Measurements from ENCODE around the gene CPNE4.

CPNE4 gene

GRCh38 chr3:131856171-131856570 is 178.6 kb downstream of the CPNE4 start:
- no peak for DNase-seq

GRCh38 chr3:131850223-131850622 is 184.6 kb downstream of the CPNE4 start:
- no peak for DNase-seq

DNA sequence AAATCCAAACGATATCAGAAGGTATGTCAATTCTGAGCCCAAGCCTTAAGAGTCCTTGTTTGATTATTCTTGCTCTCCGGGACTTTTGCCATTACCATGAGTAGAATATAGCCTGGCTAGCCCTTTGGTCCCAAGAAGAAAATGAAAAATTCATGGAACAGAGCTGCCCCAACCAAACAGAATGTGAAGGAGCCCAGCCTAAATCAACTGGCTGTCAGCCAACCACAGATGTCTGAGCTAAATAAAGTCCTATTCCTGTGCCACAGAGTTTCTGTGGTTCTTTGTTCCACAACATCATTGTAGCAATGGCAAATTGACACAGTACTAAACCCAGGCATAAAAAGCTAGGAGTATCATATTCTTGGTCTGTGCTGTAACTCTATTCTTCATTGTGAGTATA is 185.2 kb downstream of the CPNE4 start:
- DNase-seq = no peak

GRCh38 chr3:131847966-131848510 is 186.8 kb downstream of the CPNE4 start:
- no peak for DNase-seq

DNA sequence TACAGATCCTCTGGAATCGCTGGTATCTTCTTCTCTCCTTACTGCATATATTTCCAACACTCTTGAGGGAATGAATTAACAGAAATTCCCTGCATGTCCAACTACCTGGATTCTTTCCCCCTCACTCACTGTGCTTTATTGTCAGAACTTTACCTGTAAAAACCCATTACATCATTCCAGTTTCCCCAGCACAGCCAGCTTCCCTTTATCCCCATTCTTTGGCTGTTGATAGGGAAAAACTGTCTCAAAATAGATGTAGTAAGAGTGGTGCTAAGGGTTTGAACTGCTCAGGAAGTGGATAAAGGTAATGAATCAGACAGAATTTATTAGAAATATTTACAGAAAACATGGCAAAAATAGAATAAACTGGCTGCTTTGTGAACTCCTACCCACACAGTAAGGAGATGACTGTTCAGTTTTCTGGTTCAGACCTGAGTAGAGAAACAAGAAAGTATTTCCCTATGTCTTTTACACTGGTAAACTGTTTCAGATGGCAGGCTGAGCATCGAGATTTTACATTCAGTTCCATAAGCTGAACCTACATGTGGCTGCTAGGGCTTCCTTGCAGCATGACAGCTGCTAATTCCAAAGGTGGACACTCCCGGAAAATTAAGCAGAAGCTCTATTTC is 188.4 kb downstream of the CPNE4 start:
- no peak for DNase-seq

- DNase-seq = no peak
Measured at GRCh38 chr3:131843174-131843573, 191.6 kb downstream of the CPNE4 start.

DNA sequence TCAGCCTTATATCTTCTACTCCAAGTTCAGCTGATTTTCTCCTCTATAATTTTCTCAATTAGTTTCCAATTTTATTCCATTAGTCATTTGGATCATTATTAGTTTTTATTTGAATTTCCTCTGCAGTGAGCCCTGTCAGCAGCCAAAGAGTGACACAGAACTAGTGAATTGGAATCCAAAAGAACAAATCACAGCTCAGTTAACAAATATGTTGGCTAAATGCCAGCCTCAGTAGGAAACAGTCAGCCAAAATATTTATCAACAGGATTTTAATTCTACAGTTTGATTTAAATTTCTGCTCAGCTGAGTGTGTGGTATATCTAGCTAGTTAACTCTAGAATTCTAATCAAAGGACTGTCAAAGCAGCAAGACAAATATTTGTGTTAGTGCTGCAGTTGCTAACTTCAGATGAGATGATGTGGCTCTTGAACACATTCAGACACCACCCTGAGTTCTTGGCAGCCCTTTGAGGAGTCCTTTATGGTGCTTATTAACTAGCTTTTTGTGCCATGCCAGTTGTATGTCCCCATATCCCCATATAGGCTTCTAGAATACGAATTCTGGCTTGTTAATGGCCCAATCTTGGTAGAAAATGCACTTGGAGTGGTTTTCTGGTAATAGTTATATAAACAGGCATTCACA is 194.5 kb downstream of the CPNE4 start:
- no peak for DNase-seq

DNA sequence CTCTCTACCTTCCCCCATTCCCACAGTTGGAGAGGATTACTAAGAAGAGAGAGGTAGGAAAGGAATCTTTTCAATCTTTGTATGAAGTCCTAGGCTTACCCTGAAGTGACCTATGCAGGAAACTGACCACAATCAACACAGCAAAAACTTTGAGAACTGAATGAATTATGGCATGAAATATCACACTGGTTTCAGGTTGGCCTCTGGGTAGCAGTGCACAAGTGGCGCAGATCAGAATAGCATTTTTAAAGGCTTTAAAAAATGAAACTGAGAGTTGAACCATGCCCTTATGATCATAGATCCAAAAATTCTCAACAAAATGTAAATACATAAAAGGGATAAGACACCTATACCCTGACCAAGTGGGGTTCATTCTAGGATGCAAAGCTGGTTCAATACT is 198.9 kb downstream of the CPNE4 start:
- no peak for DNase-seq

DNA sequence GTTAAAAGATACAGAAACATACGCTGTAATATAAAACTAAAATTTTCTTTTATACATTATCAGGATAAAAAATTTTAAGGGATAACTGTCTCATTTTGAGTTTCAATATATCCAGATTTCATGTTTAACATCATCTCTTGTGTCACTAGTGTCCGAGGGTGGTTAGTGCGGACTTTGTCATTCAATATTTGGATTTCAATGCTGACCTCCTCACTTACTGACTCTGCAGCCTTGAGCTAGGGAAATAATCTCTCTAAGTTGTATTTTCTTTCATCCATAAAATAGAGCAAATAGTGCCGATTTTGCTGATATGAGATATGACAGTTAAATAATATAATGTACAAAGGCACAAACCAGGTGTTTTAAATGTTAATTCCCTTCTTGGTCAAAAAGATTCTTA is 203.2 kb downstream of the CPNE4 start:
- DNase-seq = no peak

- no peak for DNase-seq
Measured at GRCh38 chr3:131821191-131821762, 213.5 kb downstream of the CPNE4 start.

- DNase-seq = no peak
Measured at GRCh38 chr3:131819381-131820055, 215.3 kb downstream of the CPNE4 start.

DNA sequence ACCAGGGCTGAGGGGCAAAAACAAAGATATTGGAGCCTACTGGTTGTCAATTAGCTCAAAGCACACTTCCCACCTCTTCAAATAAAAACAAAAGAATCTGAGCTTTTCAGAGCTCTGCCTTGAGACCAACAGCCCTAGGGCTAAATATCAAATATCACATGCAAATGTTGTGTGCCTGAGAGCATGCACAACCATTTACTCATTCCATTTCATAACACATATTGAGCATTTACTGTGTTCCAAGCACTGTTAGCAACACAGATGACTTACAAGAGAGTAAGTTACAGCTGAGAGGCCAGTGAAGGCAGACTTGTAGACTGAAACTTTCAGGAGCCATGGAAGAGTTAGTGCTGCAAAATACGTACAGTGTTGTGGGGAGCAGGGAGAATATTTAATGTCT is 222.4 kb downstream of the CPNE4 start:
- DNase-seq = no peak

DNA sequence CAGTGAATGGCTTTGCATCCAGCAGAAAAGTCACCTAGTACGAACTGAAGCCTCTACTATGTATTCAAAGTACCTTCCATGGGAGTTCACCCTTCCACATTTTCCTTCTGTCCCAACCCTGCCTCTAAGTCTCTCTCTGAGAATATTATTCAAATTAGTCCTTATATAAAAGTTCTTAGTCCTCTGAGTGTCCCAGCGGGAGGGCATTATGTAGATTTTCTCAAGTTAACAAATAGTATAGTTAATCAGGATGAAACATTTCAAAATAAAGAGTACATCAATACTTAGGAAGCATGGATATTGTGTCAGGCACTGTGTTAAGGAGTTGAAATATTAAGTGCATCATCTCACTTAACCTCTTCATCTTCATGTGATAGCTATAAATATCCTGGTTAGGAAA is 223.3 kb downstream of the CPNE4 start:
- DNase-seq = no peak

DNA sequence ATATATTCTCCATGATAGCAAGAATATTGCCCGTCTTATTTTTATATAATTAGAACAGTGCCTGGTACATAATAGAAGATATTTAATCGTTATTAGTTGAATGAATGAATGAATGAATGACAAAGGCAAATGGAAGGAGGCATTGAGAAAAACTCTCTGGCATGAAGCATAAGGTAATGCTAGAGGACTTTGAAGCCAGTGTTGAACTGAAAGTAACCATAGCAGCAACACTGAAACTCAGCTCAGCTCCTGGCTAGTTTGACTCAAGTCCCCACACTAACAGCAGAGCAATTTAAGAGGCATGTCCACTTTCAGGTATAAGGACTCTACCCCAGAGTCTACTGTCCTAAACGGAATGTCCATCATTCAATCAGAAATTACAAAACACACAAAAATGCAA is 227.0 kb downstream of the CPNE4 start:
- DNase-seq = no peak

- DNase-seq = no peak
Measured at GRCh38 chr3:131806736-131807135, 228.1 kb downstream of the CPNE4 start.

GRCh38 chr3:131804565-131805133 is 230.2 kb downstream of the CPNE4 start:
- no peak for DNase-seq

GRCh38 chr3:131803113-131803512 is 231.7 kb downstream of the CPNE4 start:
- no peak for DNase-seq

DNA sequence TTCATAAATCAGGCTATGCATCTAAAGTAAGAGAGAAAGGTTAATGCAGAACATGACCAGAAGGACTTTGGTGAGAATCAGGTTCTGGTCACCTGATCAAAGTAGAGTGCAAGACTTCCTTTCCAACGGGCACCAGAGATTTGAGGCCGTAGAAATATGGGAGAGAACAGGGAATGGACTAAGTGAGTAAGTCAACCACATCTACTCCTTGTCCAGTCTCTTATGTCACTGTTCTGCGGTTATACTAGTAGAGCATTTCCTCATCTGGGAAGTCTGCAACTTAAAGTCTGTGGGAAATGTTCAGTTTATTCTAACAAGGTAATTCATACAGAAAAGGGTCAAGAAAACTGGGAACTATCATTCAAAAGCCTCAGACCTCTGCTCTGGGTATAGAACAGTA is 232.8 kb downstream of the CPNE4 start:
- no peak for DNase-seq

DNA sequence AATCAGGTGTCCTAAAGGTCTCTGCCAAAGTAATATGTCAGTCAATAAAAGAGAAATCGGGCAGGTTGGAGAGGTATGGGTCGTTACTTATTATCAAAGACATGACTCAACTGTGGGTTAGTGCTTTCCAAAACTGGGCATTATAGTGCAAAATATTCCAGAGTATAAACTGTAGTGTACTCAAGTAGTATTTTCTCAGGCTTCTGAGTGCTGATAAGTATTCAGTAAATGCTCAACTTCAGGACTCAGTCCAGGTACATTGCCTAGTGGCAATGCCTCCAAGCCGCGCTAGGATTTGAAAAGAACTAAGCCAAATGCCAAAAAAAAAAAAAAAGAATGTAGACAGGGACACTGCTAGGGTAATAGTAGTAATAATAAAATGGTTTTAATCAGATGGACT is 233.2 kb downstream of the CPNE4 start:
- no peak for DNase-seq

DNA sequence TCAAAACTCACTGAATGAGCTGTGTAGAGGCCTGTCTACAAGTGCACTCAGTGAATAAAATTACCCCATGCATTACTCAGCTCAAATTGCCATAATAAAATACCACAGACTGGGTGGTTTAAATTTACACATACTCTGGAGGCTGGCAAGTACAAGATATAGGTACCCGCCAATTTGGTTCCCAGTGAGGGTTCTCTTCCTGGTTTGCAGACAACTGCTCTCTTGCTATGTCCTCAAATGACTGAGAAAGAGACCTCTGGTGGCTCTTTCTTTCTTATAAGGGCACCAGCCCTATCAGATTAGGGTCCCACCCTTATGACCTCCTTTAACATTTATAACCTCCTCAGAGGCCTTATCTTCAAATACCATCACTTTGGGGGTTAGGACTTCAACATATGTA is 237.0 kb downstream of the CPNE4 start:
- no peak for DNase-seq

DNA sequence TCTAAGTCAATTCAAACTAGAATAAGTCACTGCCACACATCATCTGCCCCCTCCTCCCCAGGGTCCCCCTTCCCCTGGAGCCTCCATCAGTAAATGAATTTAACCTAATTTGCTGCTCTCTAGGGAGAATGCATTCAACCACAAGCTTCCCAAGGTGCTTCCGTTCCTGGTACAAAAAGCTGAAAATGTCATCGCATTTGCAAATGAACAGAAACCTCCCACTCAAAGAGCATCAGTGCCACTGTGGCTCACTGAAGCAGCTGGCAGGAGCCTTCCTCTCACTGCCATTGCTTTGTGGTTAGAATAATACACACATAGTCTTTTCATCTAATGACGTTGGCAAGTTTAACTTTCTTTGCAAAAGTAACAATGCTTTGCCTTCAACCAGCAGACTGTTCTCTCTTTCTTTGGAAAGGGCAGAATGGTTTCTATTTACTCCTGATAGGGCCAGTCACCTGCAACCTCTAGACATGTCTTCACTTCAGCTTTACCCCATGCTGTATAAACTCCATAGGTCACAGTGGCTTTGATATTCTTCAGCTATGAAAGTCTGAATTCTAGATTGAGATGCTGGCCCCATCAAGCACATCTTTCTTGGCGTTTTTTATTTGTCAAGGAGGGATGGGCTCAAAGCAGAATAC is 238.1 kb downstream of the CPNE4 start:
- no peak for DNase-seq

DNA sequence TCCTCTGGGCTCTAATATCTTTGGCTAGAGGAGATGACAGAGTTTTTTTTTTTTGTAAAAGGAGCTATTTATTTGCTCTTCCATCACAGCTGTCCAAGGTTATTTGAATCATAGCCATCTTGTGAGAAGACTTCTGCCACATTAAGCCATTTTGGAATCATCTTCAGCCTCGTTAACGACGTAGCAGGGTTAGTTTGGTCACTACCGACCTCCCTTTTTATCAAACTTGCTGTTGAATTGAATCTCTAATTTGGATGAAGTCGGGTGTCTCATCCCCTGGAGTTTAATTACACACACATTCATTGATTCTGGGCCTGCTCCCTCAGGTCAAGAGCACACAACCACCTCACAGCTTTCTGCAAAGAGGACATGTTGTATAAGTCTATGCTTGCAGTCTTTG is 238.7 kb downstream of the CPNE4 start:
- no peak for DNase-seq

All from activated CD4-positive, alpha-beta T cell treated with anti-CD3 and anti-CD28 coated beads for 1 hour (primary cell).